ENCODE data around the gene ITPR2.

DNA sequence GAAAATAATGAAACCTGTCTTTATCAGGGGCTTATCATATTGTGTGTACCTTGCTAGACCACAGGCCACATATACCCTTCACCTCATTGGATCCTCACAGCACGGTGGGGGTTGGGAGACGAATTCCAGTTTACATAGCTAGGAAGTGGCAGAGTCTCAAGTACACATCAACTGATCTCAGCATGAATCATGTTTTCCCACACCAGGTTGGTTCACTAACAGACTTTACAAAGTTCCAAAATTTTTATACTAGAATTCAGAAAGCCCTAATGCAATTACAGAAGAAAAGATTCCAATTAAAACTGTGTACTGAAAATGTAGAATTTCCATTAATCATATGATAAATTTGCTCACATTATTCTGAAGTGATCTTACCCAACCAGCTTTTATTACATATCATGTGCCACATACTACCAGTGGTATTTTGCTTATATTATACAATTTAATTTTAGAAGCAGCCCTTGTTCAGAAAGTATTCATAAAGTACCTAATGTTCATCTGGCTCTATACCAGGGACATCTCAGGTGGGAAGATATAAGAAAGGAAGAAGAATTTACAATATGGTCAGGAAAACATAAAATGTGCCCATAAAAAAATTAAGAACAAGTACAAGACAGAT, 196.2 kb downstream of the ITPR2 start:
- TF ChIP-seq, protein P1, sequence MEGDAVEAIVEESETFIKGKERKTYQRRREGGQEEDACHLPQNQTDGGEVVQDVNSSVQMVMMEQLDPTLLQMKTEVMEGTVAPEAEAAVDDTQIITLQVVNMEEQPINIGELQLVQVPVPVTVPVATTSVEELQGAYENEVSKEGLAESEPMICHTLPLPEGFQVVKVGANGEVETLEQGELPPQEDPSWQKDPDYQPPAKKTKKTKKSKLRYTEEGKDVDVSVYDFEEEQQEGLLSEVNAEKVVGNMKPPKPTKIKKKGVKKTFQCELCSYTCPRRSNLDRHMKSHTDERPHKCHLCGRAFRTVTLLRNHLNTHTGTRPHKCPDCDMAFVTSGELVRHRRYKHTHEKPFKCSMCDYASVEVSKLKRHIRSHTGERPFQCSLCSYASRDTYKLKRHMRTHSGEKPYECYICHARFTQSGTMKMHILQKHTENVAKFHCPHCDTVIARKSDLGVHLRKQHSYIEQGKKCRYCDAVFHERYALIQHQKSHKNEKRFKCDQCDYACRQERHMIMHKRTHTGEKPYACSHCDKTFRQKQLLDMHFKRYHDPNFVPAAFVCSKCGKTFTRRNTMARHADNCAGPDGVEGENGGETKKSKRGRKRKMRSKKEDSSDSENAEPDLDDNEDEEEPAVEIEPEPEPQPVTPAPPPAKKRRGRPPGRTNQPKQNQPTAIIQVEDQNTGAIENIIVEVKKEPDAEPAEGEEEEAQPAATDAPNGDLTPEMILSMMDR (IDR thresholded peaks at IDR 0.05) = no peak
- TF ChIP-seq POLR2AphosphoS5 (IDR thresholded peaks at IDR 0.05; ENCODE audit: insufficient read depth in 1 of 2, low read depth in 1 of 2) = no peak
- TF ChIP-seq POLR2A (IDR thresholded peaks at IDR 0.05) = no peak
